Activated naive CD8-positive, alpha-beta T cell treated with anti-CD3 and anti-CD28 coated beads, Interleukin-2, amount 50 U/mL, for 24 hours (primary cell): ENCODE measurements around the gene ISCU.

Source experiments
- ATAC-seq: fragments of 150-1000 bp; cut with Tn5 transposase; one replicate; pipeline ENCODE4 v1.10.0; 2021
- DNase-seq: peaks from one replicate; pipeline ENCODE4 v3.0.0; 2021
- H3K27ac Mint-ChIP-seq: one replicate; pipeline ENCODE4 v1.8.0; 2021; ENCODE audit warnings: mild to moderate bottlenecking, mixed read lengths
- H3K27me3 Mint-ChIP-seq: one replicate; pipeline ENCODE4 v1.8.0; 2021; ENCODE audit warnings: mixed read lengths
- H3K36me3 Mint-ChIP-seq: one replicate; pipeline ENCODE4 v1.8.0; 2021; ENCODE audit warnings: low read depth, mixed read lengths
- H3K4me1 Mint-ChIP-seq: one replicate; pipeline ENCODE4 v1.8.0; 2021; ENCODE audit warnings: mixed read lengths
- H3K4me3 Mint-ChIP-seq: one replicate; pipeline ENCODE4 v1.8.0; 2021; ENCODE audit warnings: mild to moderate bottlenecking, moderate library complexity, mixed read lengths
- H3K9me3 Mint-ChIP-seq: one replicate; pipeline ENCODE4 v1.8.0; 2021; ENCODE audit warnings: mixed read lengths

Gene ISCU

DNA sequence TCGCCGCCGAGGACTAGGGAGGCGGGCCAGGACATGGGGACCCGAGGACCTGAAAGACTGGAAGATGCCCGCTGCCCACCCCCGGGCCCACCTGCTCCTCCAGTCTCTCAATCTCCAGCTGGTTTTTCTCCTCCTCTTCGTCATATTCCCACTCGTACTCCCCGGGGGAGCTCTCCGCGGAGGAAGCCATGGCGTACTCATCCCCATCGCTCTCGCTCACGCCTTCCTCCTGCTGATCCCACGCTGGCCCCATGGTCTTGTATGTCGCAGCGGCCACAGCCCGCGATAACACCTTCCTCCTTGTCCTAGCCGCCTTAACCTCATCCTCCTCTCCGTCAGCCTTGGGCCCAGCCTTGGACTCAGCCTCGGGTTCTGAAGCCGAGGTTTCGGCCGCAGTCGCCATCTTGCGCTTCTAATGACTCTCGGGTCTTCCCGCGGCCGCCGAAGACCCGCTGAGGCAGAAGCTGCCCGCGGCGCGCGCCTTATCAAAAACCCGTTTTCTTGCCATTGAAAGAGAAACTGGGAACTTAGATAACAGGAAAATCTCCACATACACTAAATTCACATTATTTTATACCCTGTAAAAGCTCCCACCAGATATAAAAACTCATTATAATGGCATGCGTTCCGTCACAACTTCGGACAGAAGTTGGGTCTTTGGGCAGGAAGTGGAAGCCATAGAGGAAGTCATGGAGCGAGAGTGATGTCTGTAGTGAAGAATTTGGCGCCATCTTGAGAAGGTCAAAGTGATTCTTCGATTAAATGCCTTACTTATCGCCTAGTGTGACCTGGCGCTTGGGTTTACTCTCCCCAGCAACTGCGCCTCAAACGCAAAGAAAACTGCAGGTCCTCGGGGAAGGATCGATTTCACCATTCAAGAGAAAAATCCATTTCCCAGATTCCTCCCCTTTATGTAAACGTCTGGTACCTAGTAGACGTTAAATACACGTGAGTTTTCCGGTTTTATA is 1.4 kb upstream of the ISCU start, which contains the start of gene SART3:
Gene SART3 (minus strand): TSS at position 422 of the 968 bp plus-strand sequence. CDS start 19 bp downstream, at position 403.
- peaks cover 37% of the 10 kb centered on the region for H3K36me3 Mint-ChIP-seq
- H3K4me3 Mint-ChIP-seq: peak within 1 kb of the TSS; percentile 100
- ATAC-seq (peak; percentile 31), DNase-seq (peak; percentile 83)
- peak within 1 kb of the TSS; percentile 100 for H3K27ac Mint-ChIP-seq
- no peaks in the 10 kb centered on the region for H3K27me3 Mint-ChIP-seq
- H3K4me1 Mint-ChIP-seq: peaks cover 68% of the 10 kb centered on the region
- H3K9me3 Mint-ChIP-seq: no peaks in the 10 kb centered on the region

DNA sequence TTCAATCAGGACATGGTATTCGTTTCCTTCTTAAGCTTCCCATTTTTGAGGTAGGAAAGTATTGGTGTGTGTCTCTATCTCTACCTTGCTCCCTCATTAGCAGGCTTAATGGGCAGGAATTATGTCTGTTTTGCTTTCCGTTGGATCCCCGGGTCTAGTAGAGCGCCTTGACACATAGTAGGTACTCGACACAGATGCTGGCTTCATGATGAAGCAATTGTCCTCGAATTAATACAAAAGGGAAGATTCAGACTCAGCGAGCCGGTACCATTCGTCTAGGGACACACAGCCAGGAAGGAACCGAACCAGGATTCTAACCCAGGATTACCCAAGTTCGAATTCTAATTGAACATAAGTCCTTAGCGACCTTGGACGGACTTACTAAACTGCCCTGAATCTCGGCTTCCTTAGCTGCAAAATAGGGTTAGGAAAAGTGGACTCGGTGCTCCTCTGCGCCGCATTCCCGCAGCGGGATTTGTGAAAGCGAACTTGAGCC is 496 bp upstream of the ISCU start:
- no peaks in the 10 kb centered on the region for H3K27me3 Mint-ChIP-seq
- no peaks in the 10 kb centered on the region for H3K9me3 Mint-ChIP-seq
- peak overlapping the region; percentile 100 for H3K4me3 Mint-ChIP-seq
- ATAC-seq (no peak), DNase-seq (no peak)
- H3K36me3 Mint-ChIP-seq: peaks cover 44% of the 10 kb centered on the region
- peak overlapping the region; percentile 100 for H3K27ac Mint-ChIP-seq
- H3K4me1 Mint-ChIP-seq: peaks cover 68% of the 10 kb centered on the region

DNA sequence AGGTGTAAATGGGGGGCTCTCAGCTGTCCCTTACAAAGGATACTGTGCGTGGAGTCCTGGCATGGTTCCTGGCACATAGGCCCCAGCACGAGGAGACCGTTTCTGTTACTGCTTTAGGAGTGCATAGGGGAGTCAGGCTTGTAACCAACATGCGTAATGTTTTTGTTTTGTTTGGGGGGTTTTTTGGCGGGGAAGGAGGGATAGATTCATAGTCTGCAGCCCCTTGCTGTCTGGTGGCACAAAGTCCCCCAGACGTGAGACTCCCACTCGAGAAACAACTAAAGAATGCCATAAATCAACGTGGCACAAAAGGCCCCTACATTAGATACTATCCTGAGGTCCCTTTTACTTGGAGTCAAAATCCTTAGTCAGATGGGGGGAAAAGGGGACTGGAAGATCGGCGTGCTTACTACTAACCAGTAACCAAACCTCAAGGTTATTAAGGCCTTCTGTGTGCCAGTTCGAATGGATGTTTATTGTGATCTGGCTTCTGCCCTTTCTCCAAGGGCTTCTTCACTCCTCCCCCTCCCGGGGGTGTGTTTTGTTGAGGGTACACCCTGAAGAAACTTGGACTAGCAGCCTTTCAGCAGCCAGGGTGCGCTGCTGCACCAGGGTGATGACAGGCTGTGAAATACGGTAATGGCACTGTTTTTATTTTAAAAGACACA is 874 bp downstream of the ISCU start:
- H3K9me3 Mint-ChIP-seq: no peaks in the 10 kb centered on the region
- peak overlapping the region; percentile 100 for H3K4me3 Mint-ChIP-seq
- H3K36me3 Mint-ChIP-seq: peaks cover 49% of the 10 kb centered on the region
- ATAC-seq (peak; percentile 71), DNase-seq (peak; percentile 84)
- H3K27me3 Mint-ChIP-seq: no peaks in the 10 kb centered on the region
- peaks cover 71% of the 10 kb centered on the region for H3K4me1 Mint-ChIP-seq
- H3K27ac Mint-ChIP-seq: peak overlapping the region; percentile 89

DNA sequence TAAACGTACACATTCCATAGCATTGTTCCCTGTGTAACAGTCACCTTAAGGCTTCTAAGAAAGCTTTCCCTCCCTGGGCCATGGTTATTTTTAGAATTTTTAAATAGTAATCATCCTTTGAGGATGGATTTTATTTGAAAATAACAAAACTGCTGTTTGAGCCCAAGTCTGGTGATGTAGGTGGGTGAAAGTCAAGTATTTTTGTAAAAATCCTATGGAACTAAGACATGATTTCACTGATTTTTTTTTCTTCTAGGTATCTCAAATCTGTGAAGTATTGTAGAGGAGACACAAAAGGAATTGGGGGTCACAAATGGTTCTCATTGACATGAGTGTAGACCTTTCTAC is 1.4 kb downstream of the ISCU start:
- ATAC-seq (no peak), DNase-seq (no peak)
- peak overlapping the region; percentile 100 for H3K4me3 Mint-ChIP-seq
- H3K27me3 Mint-ChIP-seq: no peaks in the 10 kb centered on the region
- peak overlapping the region; percentile 89 for H3K27ac Mint-ChIP-seq
- peaks cover 72% of the 10 kb centered on the region for H3K4me1 Mint-ChIP-seq
- peaks cover 55% of the 10 kb centered on the region for H3K36me3 Mint-ChIP-seq
- no peaks in the 10 kb centered on the region for H3K9me3 Mint-ChIP-seq

DNA sequence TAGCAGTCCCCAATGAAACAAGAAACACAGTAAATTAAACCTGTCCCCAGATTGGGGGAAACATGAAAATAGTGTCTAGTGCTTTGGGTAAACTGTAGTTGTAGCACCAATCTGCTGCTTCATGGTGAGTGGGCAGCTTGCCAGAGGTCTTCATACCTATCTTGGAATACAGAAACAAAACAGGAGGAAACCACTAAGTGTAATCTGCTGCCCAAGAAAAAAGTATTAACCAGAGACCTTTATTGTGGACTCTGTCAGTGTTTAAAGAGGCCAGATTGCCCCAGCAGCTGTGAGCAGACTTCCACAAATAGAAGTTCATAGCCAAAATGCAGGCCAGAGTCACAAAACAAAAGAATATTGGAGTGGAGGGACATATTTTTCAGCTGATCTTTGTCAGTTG is 2.3 kb downstream of the ISCU start:
- Mint-ChIP-seq H3K36me3 (peaks cover 60% of the 10 kb centered on the region), H3K27ac (peak overlapping the region; percentile 41)

DNA sequence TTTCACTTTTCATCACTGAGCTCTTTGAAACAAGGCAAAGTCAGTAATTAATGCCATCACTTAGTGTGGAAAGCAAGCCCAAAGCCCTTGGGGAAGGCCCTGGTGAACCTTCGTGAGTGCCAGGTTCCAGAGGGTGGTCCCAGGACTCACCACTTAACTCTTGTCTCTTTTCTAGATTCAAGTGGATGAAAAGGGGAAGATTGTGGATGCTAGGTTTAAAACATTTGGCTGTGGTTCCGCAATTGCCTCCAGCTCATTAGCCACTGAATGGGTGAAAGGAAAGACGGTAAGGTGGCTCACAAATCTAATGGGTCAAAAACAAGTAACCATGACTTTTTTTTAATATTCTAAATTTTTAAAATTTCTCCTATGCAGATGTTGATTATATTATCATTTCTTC is 2.8 kb downstream of the ISCU start:
- no peaks in the 10 kb centered on the region for H3K9me3 Mint-ChIP-seq
- peaks cover 56% of the 10 kb centered on the region for H3K36me3 Mint-ChIP-seq
- H3K27me3 Mint-ChIP-seq: no peaks in the 10 kb centered on the region
- DNase-seq (no peak), ATAC-seq (no peak)
- H3K4me3 Mint-ChIP-seq: no peak overlapping the region
- peak overlapping the region; percentile 24 for H3K27ac Mint-ChIP-seq
- H3K4me1 Mint-ChIP-seq: peaks cover 74% of the 10 kb centered on the region

More for the DNA sequence above, 2.3 kb downstream of the ISCU start:
- Mint-ChIP-seq H3K27me3 (no peaks in the 10 kb centered on the region), H3K4me3 (no peak overlapping the region), H3K4me1 (peaks cover 74% of the 10 kb centered on the region), H3K9me3 (no peaks in the 10 kb centered on the region)
- ATAC-seq (no peak), DNase-seq (no peak)

DNA sequence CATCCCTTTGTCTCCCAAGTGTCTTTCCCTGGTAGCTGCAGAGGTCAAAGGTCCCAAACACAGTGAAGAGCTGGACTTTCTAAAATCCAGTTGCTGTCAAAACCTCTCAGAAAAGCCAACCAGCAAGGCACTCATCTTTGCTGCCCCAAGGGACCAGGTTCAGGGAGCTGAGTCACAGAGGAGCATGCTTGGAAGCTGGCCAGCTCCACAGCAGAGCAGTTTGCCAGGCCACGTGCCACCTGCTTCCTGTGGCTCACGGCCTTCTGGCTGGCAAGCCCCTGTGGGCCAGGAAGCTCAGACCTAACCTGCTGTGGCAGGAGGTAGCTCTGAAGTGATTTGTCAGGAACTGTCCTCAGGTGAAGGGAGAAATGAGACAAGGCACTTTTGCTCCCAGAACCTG is 3.6 kb downstream of the ISCU start:
- Mint-ChIP-seq H3K4me3 (no peak overlapping the region), H3K36me3 (peaks cover 58% of the 10 kb centered on the region), H3K27ac (peak overlapping the region; percentile 41), H3K9me3 (no peaks in the 10 kb centered on the region), H3K4me1 (peaks cover 80% of the 10 kb centered on the region), H3K27me3 (no peaks in the 10 kb centered on the region)
- ATAC-seq (no peak), DNase-seq (peak; percentile 57)

DNA sequence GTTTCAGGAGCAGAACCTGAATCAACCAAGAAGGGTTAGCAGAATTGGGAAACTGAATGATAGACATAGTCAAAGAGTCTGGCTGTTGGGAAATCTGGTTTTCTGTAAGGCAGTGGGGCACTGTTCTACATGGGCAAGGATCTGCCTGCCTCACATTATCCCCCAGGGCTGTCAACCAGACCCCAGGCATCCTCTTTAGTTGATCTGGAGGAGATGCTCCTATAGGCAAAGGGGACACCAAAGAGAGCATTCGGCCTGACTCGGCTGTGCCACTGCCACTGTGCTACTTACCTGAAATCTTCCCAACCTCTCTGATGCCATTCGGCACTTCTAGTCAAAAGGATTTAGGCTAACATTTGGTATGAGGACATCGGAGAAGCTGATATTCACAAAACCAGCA is 4.1 kb downstream of the ISCU start:
- no peak for ATAC-seq
- Mint-ChIP-seq H3K36me3 (peaks cover 58% of the 10 kb centered on the region), H3K27ac (no peak overlapping the region)

DNA sequence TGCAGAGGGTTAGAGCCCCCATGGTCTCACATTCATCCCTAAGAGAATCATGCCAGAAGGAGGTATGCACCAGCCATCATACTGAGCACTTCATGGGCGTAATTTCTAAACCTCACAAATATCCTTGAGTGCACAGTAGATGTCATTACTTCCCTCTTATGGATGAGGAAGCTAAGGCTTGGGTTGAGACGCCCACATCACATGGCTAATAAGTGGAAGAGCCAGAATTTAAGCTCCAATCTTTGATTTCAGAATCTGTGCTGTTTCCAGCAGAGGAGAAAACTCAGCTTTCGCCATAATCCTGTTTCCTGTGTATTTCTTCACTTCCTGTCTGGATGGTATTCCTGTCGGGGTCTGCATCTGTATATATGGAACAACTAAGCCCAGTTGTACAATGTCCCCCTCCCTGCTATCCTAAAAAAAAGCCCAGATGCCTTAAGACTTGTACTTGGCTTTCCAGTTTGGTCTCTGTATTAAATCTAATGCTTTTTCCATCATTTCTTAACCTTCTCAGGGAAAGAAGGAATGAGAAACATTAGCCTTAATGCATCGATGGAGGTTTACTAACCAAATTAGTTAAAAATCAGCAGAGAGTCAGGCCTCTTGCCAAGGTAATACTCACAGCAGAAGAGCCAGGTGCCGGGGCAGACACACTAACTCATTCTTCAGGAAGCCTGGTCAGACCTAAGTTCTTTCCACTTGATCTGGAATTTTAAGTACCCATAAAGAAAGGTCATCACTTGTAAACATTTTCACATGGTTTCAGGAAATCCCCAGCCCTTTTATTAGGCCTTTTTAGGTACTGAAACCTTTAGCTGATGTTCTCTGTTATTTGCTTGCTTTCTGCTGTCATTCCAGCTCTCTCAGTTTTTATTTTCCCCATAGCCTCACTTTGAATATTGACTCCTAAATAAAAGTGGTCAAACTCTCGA is 5.3 kb downstream of the ISCU start:
- no peak for ATAC-seq
- DNase-seq: no peak
- peak overlapping the region; percentile 91 for H3K27ac Mint-ChIP-seq
- no peak overlapping the region for H3K4me3 Mint-ChIP-seq
- peaks cover 89% of the 10 kb centered on the region for H3K4me1 Mint-ChIP-seq
- H3K27me3 Mint-ChIP-seq: no peaks in the 10 kb centered on the region
- H3K9me3 Mint-ChIP-seq: no peaks in the 10 kb centered on the region
- peaks cover 58% of the 10 kb centered on the region for H3K36me3 Mint-ChIP-seq

More for the DNA sequence above, 4.1 kb downstream of the ISCU start:
- DNase-seq: no peak
- no peaks in the 10 kb centered on the region for H3K9me3 Mint-ChIP-seq
- peaks cover 81% of the 10 kb centered on the region for H3K4me1 Mint-ChIP-seq
- no peaks in the 10 kb centered on the region for H3K27me3 Mint-ChIP-seq
- no peak overlapping the region for H3K4me3 Mint-ChIP-seq

DNA sequence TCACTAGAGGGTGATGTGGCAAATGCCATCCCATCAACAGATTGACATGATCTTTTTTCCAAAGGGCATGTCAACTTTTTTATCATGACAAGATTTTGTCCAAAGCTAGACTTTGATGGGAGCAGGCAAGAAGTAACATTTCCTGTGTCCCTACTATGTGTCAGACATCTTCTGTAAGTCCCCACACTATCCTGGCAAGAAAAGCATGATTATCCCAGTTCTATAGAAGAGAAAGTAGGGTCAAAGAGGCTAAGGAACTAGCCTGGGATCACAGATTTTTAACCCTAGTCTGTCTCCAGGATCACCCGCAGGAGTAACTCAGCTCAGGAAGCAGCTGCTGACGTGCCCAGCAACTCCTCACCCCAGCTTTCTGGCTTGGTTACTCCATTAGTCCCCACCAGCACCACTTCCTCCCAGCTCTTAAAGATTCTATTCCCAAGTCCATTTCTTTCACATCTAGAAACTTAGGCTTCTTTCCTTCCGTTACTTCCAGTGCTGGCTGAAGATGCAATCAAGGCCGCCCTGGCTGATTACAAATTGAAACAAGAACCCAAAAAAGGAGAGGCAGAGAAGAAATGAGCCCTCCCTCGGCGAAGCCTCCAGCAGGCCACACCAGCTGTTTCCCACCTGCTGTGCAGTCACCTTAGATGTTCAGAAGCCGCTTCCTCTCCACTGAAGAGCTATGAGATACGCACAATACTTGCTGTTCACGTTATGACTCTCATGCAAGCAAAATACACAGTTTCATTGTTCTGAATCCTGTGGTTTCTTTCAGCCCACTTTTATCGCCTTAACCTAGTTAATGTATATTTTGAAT is 6.2 kb downstream of the ISCU start:
- peak; percentile 91 for ATAC-seq
- DNase-seq: peak; percentile 49
- Mint-ChIP-seq H3K4me3 (peak overlapping the region; percentile 64), H3K27ac (peak overlapping the region; percentile 91), H3K27me3 (no peaks in the 10 kb centered on the region), H3K9me3 (no peaks in the 10 kb centered on the region), H3K4me1 (peaks cover 92% of the 10 kb centered on the region), H3K36me3 (peaks cover 58% of the 10 kb centered on the region)

DNA sequence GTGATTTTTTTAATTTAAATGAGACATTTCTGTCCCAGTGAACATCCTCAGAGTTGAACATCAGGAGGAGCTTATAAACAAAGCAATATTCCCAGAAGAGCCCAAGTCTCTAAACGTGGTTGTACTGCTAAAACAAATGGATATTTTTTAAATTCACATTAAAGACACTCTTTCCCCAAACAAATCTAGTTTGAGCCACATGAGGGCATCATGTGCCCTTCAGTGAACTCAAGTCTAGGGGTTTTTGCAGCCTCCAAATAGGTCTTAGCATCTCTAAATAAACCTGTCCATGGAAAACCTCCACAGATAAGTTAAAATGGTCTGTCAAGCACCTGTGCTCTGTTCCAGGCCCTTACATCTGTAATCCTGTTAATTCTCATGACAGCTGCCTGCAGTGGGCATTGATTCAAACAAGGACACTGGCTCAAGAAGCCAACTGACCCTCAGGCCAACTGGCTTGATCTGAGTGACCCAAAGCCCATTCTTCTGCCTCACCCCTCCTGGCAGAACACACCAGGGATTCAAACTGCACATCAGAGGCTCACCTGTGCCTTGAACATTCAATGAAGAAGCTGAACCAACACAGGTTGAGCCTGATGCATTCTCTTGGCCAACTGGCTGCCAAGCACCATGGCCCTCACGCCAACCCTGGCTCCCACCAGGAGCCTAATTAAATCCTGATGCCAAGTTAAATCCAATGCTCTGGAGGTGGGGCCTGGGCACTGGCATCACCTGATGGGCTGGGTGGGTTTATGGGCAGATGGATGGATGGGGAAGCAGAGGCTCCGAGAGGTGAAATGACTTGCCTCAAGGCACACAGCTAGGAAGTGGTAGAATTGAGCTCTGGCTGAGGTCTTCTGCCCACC is 8.6 kb downstream of the ISCU start:
- Mint-ChIP-seq H3K27me3 (peaks cover 3% of the 10 kb centered on the region), H3K27ac (peak overlapping the region; percentile 2), H3K4me3 (no peak overlapping the region), H3K36me3 (peaks cover 40% of the 10 kb centered on the region), H3K4me1 (peaks cover 88% of the 10 kb centered on the region), H3K9me3 (no peaks in the 10 kb centered on the region)
- DNase-seq (no peak), ATAC-seq (no peak)

DNA sequence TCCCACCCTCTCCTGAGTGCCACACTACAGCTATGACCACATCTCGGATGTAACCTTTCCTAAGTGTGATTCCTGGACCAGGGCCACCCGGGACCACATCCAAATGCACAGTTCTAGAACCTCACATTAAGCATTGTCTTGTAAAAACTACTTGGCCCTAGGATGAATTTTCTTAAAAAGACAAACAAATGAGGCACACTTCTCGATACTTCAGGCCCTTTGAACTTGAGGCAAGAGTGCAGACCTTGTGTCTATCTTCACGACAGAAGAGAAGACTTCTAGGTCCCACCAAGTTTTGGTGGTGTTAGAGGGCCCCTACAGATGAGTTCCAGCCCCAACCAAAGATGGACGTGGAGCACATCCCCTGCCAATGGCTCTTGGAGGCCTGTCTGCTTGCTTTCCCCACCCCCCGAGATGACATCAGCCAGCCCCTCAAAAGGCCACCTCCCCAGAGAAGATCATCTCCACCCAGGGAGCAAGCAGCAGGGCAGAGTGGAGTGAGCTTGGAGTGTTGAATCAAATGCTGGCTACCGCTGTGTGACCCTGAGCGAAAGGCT is 9.3 kb downstream of the ISCU start:
- DNase-seq (no peak), ATAC-seq (no peak)
- Mint-ChIP-seq H3K27ac (no peak overlapping the region), H3K4me3 (no peak overlapping the region), H3K27me3 (peaks cover 3% of the 10 kb centered on the region), H3K36me3 (peaks cover 33% of the 10 kb centered on the region), H3K4me1 (peaks cover 84% of the 10 kb centered on the region), H3K9me3 (no peaks in the 10 kb centered on the region)
